DND-41 (cell line): ENCODE measurements around the gene SYCP1.

ENCODE experiments used
- CTCF ChIP-seq: IDR thresholded peaks from 2 replicates; pipeline ENCODE4 v1.5.1; 2012; ENCODE audit warnings: borderline replicate concordance, low read length, moderate library complexity, mild to moderate bottlenecking; ENCODE audit not compliant: poor library complexity, severe bottlenecking; ENCODE audit errors: extremely low read depth
- EZH2 ChIP-seq: IDR thresholded peaks from 3 replicates; pipeline ENCODE4 v1.6.1; 2012; ENCODE audit warnings: borderline replicate concordance, low read depth, mild to moderate bottlenecking, moderate library complexity, low read length, inconsistent platforms; ENCODE audit not compliant: severe bottlenecking

- TF ChIP-seq EZH2: no peak
- TF ChIP-seq CTCF: no peak
Observed at GRCh38 chr1:115006191-115006590, 151.5 kb downstream of the SYCP1 start.
